Measurements from ENCODE around the gene COA7. TPM values are rescaled to one million over a fixed set of nuclear protein-coding genes. Genes with fewer than 3 reads are reported as not detected.

The COA7 gene
- total RNA-seq, 1 donor from 2014 or later: 14.4 TPM

DNA sequence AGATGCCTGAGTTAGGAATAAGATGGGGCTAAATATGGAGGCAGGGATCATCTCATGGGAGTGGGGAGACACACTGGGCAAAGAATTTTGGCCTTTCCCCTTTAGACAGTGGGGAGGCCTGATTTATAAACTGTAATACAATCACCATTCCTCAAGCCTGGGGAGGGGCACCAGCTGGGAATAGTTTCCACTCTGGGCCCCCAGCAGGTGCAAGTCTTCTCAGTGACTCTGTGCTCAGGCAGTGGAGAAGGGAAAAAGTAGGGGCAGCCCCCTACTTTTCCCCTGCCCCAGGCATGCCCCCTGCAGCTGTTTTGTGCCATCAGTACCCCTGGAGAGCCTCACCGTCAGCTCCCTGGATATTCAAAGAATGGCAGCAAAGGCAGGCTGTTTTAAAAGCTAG, 19.1 kb downstream of the COA7 start:
- ATAC-seq (no peak), DNase-seq (no peak)
- Histone ChIP-seq H3K9me3 (no peaks in the 10 kb centered on the region), H3K27me3 (ENCODE audit: low read depth) (no peaks in the 10 kb centered on the region), H3K27ac (no peak overlapping the region), H3K4me1 (peaks cover 12% of the 10 kb centered on the region), H3K36me3 (no peaks in the 10 kb centered on the region), H3K4me3 (no peak overlapping the region)
- intact Hi-C loops (cut with DNase I): no loop called here
- TF ChIP-seq, protein P1, sequence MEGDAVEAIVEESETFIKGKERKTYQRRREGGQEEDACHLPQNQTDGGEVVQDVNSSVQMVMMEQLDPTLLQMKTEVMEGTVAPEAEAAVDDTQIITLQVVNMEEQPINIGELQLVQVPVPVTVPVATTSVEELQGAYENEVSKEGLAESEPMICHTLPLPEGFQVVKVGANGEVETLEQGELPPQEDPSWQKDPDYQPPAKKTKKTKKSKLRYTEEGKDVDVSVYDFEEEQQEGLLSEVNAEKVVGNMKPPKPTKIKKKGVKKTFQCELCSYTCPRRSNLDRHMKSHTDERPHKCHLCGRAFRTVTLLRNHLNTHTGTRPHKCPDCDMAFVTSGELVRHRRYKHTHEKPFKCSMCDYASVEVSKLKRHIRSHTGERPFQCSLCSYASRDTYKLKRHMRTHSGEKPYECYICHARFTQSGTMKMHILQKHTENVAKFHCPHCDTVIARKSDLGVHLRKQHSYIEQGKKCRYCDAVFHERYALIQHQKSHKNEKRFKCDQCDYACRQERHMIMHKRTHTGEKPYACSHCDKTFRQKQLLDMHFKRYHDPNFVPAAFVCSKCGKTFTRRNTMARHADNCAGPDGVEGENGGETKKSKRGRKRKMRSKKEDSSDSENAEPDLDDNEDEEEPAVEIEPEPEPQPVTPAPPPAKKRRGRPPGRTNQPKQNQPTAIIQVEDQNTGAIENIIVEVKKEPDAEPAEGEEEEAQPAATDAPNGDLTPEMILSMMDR (IDR thresholded peaks at IDR 0.05): no peak

DNA sequence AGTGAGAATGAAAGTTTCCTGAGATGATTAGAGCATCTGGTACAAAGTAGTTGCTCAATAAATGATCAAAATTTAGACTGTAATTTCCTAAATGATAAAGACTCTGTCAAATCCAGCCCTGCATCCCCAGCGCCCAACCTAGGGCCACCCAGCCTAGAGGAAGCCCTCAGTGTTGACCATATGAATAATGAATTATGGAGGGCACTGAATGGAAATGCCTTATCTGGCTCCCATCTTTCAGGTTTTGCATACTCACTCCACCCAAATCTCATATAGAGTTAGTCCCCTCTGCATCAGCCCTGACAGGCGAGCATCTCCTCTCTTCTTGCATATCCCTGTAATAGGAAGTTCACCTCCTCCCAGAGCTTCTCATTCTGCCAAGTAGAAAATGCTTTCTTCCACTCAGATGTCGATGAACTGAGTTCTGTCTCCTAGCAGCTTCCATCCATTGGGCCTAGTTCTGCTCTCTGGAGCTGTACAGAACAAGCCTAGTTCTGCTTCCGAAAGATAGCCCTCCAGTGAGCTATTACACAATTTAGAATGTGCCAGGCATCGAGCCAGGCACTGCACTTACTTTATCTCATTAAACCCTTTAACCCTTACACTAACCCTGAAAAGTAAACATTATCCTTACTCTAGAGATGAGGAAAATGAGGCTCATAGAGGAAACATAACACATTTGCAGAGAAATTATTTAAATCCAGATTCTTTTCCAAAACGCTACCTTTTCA, 20.9 kb downstream of the COA7 start:
- DNase-seq: no peak
- TF ChIP-seq, protein P1 (IDR thresholded peaks at IDR 0.05): no peak
- intact Hi-C loops (cut with DNase I): no loop called here
- peaks cover 12% of the 10 kb centered on the region for H3K4me1 ChIP-seq
- peak; percentile 77 to 80 for ATAC-seq
- no peak overlapping the region for H3K27ac ChIP-seq
- no peaks in the 10 kb centered on the region for H3K9me3 ChIP-seq
- no peak overlapping the region for H3K4me3 ChIP-seq
- no peaks in the 10 kb centered on the region for H3K36me3 ChIP-seq
- H3K27me3 ChIP-seq (ENCODE audit: low read depth): no peaks in the 10 kb centered on the region

- ATAC-seq (peak; percentile 60 to 77), DNase-seq (peak; percentile 62)
- Histone ChIP-seq H3K27me3 (ENCODE audit: low read depth) (no peaks in the 10 kb centered on the region), H3K4me3 (no peak overlapping the region), H3K27ac (no peak overlapping the region), H3K4me1 (peaks cover 12% of the 10 kb centered on the region), H3K9me3 (no peaks in the 10 kb centered on the region), H3K36me3 (no peaks in the 10 kb centered on the region)
- TF ChIP-seq, protein P1 (IDR thresholded peaks at IDR 0.05): no peak
- intact Hi-C loops (cut with DNase I): no loop called here
These were observed 21.8 kb downstream of the COA7 start for GRCh38 chr1:52676249-52676903.

- Histone ChIP-seq H3K27me3 (ENCODE audit: low read depth) (no peaks in the 10 kb centered on the region), H3K27ac (no peak overlapping the region), H3K4me3 (no peak overlapping the region), H3K9me3 (no peaks in the 10 kb centered on the region), H3K36me3 (no peaks in the 10 kb centered on the region), H3K4me1 (peaks cover 12% of the 10 kb centered on the region)
- intact Hi-C loops (cut with DNase I): no loop called here
- DNase-seq: no peak
- ATAC-seq: no peak
- TF ChIP-seq, protein P1 (IDR thresholded peaks at IDR 0.05): no peak
These were observed 23.4 kb downstream of the COA7 start for GRCh38 chr1:52674497-52675384.

GRCh38 chr1:52673513-52673912, 24.6 kb downstream of the COA7 start:
- no peaks in the 10 kb centered on the region for H3K9me3 ChIP-seq
- no peak for ATAC-seq
- intact Hi-C loops (cut with DNase I): no loop called here
- no peaks in the 10 kb centered on the region for H3K27me3 ChIP-seq (ENCODE audit: low read depth)
- no peak overlapping the region for H3K27ac ChIP-seq
- H3K36me3 ChIP-seq: no peaks in the 10 kb centered on the region
- H3K4me3 ChIP-seq: no peak overlapping the region
- TF ChIP-seq, protein P1 (IDR thresholded peaks at IDR 0.05): no peak
- H3K4me1 ChIP-seq: peaks cover 12% of the 10 kb centered on the region
- no peak for DNase-seq

All from lower lobe of right lung (tissue), 2 donors.